NCI-H510A (cell line): Measurements from ENCODE around the gene VPS52.

ENCODE experiments used
- DNase-seq: peaks from one replicate; lab custom pipeline; 2025; lab: John Stamatoyannopoulos, UW

Gene VPS52, protein sequence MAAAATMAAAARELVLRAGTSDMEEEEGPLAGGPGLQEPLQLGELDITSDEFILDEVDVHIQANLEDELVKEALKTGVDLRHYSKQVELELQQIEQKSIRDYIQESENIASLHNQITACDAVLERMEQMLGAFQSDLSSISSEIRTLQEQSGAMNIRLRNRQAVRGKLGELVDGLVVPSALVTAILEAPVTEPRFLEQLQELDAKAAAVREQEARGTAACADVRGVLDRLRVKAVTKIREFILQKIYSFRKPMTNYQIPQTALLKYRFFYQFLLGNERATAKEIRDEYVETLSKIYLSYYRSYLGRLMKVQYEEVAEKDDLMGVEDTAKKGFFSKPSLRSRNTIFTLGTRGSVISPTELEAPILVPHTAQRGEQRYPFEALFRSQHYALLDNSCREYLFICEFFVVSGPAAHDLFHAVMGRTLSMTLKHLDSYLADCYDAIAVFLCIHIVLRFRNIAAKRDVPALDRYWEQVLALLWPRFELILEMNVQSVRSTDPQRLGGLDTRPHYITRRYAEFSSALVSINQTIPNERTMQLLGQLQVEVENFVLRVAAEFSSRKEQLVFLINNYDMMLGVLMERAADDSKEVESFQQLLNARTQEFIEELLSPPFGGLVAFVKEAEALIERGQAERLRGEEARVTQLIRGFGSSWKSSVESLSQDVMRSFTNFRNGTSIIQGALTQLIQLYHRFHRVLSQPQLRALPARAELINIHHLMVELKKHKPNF

DNA sequence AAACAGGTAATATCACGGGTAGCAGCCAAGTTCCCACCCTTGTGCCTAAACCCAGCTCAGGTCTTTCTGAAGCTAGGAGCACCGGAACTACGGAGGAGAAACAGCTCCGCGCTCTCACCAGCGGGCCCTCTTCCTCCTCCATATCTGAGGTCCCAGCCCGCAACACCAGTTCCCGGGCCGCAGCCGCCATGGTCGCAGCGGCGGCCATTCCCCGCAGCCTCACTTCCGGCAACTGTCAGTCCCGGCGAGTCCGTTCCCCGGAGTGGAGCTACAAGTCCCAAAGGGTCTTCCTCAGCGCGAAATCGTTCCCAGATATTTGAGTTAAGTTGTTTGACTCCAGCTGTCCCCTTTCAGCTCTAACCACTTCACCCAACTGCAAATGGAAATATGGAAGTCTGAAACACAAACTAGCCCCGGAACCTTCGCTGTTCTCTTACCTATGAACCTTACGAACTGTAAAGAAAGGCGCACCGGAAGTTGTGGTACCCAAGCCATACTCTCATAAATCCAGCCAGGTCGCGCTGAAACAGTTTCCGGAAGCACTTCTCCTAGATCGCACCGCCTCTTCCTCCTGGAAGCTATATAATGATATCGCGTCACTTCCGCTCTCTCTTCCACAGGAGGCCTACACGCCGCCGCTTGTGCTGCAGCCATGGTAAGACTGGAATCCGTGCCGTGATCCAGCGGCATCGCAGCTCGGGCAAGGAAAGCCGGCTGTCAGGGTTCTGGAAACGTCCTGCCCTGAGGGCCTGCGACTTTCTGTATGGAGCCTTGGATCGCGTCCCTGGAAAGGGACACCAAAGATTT lies at the start of gene VPS52, which contains the start of gene RPS18:
TSS of gene VPS52 (minus strand) at position 409 of the 807 bp plus-strand sequence. CDS start at position 208, 201 bp downstream.
TSS of gene RPS18 (plus strand) at position 608 of the 807 bp plus-strand sequence. CDS start at position 653, 45 bp downstream.
- peak; percentile 97 for DNase-seq

DNA sequence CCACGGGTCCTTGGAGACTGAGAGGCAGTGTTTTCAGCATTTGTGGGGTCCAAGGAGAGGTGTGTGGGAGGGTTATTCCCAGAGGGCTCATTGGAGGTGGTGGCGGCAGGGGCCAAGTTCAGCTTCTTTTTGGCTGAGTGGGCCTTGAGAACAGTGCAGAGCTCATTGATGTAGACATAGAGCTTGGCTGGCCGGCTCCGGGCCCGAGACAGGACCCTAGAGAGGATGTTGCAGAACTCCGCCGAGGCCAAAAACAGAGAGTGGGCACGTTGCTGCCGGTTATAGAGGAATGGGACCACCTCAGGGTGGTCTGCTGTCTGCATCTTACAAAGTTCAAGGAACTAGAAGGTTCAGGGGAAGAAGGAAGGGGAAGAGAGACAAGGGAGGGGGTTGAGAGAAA lies 49.6 kb upstream of the VPS52 start:
- DNase-seq: no peak

DNA sequence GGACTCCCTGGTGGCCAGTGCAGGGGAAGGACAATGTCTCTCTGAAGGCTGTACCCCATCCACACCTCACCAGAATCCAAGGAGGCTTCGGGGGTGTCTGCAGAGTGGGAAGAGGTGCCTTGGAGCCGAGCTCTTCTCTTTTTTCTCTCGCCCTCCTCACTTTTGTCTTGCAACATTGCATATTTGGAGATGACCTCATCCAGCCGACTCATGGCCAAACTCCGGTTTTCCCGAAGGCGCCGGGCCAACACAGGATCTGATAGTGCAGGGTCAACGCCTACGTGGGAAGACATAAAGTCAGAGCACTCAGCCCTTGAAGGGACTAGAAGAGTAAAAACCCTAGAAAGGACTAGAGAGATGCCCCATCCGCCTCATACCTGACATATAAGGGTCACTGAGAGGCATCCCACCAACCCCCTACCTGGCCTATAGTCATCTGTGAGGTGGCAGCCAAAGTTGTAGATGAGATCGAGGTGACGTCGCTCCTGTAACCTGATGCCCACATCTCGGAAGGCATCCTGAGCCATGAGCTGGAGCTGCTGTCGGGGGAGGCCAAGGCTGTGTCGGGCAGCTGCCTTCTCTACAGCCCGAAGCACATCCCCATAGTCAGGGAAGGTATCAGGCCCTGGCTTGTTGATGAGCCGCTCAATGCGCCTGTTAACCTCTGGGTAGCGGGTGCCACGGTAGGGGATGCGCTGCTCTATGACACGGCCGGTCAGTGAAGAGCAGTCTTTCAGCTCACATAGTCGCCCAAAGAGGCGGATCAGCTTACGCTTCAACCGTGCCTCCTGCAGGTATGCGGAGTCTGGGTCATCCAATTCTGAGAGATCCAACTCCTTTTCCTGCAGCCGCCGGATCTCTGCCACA lies 48.9 kb upstream of the VPS52 start:
- peak; percentile 44 for DNase-seq

DNA sequence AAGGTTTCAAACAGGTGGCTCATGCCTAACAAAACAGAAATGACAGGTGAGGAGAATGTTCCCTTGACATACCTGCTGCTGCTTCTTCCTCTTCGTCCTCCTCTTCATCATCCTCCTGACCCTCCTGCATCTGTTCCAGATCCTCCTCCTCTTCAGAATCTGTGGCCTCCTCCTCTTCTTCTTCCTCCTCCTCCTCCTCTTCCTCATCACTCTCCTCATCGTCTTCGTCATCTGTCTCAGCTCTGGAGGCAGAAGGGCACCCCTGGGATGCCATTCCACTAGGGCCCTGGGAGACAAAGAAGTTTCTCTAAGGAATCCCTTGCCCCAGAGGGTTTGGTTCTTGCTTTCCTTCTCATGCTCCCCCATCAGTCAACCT lies 48.3 kb upstream of the VPS52 start:
- DNase-seq: no peak

DNA sequence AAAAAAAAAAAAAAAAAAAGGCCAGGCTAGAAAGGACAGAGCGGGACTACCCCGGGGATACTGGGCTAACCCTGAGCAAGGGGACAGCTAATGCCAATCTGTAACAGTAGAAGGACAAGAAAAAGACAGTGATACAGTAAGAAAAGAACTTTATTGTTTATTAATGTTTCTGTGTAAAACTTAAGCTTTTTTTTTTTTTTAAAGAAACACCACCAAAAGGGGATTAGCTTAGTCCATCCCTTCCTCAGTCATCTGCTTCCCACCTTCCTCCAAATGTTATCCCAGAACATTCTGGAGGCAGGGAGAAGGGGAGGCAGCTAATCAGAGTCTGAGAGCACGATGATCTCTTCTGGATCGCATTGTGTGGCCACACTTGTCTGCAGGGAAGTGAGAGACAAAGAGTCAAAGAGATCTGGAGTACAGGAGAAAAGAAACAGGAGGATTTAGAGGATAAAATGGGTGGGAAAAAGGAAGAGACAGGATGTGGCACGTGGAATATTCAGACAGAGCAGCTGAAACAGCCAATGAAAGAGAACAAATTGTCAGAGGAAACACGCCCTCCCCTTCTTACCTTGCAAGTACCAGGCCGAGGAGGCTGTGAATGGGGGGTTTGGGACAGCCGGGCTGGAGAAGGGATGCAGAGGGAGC lies 46.9 kb upstream of the VPS52 start:
- no peak for DNase-seq

DNA sequence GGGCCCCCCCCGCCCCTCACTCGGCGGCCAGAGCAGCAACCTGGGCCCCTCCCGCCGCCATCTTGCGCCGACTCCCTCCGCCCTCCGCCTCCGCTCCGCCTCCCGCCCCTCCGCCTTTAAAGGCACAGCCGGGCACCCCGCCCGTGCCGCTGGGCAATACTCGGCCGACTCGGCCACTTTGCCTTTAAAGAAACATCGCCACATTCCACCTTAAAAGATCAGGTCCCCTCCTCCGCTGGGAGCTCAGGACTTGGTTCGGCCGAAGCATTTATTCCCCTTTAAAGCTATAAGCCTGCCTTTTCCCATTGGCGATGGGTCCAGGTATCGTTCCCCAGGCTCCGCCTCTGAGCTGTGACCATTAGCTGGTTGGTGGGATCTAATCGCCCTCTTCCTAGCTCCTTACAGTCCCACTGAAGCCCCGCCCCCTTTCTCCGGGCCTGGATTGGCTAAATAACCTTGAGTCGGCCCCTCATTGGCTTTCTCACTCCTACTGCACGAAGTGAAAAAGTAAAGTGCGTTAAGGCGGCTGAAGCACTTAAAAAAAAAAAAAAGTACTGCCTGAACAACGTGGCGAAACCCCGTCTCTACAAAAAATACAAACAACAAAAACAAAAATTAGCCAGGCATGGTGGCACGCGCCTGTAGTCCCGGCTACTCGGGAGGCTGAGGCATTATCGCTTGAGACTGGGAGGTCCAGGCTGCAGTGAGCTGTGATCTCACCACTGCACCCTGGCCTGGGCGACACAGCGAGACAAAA lies 46.2 kb upstream of the VPS52 start, which contains the start of gene ZBTB22:
TSS of gene ZBTB22 (minus strand) at position 76 of the 757 bp plus-strand sequence. CDS start 828 bp downstream, outside the sequence.
- DNase-seq: peak; percentile 99

DNA sequence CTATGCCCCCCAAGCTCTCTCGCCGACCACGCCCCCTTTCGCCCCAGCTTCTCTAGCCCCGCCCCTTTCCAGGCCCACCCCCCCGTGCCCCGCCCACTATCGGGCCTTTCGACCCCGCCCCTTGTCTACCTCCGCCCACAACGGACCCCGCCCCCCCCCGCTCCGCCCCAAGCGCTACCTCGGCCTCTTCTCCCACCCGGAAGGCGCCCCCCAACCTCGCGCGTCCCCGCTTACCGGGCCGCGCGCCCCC lies 45.7 kb upstream of the VPS52 start:
- peak; percentile 53 for DNase-seq

DNA sequence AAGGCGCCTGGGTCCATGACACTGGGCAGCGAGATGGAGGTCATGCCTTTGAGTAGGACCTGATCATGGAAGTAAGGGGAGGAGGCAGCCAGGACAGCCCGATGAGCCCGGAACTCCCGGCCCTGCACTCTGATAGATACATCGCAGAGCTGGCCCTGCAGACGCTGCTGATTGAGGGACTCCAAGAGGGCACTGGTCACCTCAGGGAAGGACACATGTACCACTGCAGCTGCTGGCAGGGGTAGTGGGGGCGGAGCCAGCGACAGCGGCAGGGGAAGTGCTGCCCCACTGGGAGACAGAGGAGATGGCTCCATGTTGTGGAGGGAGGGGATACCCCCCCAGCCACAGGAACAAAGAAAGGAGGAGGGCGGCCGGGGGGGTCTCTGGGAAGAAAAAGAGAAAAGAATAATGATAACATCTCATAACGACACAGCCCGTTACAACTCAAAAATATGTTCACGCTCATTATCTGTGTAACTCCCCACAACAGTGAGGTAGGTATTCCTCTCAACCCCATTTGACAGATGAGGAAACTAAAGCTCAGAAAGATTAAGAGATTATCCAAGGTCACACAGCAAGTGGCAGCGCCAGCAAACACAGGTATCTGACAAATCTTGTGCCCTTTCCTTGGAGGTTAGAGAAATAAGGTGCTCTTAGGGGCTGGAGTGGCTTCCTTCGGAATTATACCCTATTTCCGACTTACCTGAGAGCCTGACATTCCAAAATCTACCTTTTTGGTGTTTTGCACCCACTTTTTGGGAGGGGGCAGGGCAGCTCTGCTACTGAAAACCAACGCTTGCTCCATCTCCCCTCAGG lies 45.1 kb upstream of the VPS52 start:
- DNase-seq: no peak

DNA sequence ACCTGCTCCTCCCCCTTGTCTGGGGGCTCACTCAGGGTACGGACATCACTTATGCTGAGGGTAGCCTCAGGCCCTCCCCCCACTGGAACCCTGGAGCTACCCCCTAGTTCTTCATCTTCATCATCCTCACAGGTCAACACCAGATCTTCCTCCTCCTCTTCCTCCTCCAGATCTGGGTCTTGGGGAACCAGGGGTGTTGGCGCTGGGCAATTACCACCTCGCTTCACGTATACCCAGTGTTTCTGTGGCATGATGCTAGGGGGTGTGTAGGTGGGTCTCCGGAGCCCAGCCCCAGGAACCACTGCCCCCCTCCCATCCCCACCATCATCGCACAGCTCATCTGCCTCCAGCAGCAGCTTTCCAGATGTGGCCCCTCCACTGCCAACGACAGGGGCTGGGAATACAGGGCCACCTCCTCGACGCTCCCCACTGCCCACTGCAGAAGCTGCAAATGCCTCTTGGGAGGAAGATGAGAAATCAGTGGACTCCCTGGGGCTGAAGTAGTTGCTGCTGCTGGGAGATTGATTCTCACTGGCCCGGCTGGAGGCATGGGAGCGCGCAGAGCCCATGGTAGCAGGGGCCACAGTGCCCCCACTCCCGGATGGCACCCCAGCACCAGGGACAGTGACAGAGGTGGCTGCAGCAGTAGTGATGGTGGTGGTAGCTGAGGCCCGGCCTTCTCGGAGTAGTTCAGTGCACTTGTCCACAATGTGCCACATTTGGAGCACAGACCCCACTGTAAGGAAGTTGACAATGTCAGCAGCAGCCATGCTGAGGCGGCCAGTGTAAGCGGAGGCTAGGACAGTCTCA lies 44.3 kb upstream of the VPS52 start:
- no peak for DNase-seq

DNA sequence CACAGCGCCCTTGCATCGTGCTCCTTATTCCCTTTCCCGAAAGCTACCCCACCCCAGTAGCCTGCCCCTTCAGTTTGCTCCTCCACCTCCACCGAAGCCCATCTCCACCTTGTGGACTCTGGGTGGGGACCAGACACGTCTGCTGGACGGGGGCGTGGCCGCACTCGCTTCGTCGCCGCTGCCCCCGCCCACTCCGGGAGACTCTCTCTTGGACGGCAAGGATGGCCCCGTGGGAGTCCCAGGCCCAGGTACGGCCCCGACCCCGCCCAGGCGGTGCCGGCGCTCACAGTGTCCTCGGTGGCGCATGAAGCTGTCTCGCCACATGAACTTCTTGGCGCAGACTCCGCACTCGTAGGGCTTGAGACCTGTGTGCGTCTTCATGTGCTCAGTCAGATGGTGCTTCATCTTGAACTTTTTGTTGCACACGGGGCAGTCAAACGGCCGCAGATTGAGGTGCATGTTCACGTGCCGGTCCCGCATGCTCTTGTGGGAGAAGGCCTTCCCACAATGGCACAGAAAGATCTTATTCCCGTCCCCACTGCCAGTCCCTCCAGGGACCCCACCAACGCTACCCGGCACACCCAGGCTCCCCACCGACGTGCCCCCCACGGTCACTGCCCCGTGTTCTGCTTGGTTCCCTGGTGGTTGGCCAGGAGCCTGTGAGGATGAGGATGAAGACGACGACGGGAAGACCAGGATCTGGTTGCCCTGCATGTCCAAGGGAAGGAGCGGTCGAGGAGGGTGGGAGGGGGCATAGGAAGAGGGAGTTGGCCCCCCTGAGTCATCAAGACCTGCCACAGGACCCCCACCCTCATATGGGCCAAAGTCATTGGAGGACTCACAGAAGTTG lies 43.5 kb upstream of the VPS52 start:
- DNase-seq: no peak

DNA sequence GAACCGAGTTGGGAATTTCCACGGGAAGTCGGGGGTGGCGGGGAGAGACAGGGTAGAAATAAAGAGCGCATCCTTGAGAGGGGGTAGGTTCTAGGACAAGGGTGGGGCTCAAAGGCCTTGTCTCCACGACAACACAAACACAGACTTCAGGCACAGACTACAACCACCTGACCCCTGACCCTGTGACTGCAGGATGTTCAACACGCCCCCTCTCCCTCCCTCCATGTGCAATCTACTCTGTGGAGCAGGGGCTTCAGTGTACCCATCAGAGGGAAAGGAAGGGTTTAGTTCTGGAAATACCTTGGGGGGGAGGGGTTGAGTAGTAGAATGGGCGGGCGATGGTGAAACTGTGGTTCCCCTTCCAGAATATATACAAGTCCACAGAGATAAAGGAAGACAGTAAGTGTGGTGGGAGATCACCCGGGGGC lies 42.9 kb upstream of the VPS52 start:
- peak; percentile 32 for DNase-seq

DNA sequence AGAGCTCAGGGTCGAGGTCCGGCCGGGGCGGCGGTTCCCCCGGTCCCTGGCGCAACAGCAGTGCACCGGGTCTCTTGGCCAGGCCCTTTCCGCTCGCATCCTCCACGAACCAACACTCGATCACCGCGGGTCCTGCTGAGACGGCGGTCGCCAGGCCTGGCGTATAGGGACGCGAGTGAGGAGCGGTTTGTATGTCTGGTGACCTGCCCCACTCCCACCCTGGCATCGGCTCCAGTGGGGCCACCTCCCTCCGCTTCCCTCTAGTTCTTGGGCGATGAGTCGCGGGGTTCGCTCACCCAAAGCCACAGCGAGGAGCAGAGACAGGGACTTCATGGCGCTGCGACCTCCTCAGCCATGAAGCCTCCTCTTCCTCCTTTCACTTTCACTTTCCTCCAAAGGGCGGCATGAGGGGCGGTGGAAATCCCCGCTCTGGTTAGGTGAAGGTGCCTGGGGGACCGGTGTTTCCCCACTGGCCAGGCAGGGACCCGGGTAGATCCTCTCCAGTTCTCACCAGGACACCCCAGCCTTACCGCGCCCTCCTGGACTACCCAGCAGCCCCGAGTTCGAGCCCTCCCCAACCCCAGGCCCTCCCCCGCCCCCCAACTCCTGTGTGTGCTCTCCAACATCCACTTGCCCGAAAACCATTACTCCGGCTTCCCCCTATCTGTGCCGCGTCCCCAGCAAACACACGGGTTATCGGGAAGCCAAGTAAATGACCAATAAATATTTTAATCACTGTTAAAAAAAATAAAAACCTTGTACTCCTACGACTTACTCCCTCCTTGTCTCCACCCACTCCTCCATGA lies 42.2 kb upstream of the VPS52 start, which contains the start of gene TAPBP:
TSS of gene TAPBP (minus strand) at position 370 of the 806 bp plus-strand sequence. CDS start at position 333, 37 bp downstream.
- no peak for DNase-seq

DNA sequence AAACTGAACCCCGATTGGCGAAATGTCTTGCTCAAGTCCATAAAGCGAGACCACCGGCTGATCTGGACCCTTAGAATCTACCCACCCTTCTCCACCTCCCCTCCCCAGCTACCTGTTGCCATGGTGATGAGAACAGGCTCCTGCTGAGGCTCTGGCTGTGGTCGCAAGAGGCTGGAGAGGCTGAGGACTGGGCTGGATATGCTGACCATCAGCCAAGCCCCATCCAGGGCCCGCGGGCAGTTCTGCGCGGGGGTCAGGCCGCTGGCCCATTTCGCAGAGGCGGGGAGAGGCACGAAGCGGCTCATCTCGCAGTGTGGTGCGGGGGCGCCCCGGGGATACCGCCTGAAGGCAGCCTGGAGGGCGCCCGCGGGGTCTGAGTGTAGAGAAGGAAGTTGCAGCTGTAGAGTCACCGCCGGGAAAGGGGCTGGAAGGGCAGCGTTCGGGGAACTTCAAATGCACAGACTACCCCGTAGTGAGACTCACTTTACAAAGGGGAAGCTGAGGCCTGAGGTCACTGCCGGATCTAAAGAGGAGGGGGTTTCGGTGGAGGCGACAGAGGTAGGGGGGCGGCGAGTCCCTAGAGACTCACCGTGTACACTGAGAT lies 41.5 kb upstream of the VPS52 start:
- DNase-seq: peak; percentile 27

DNA sequence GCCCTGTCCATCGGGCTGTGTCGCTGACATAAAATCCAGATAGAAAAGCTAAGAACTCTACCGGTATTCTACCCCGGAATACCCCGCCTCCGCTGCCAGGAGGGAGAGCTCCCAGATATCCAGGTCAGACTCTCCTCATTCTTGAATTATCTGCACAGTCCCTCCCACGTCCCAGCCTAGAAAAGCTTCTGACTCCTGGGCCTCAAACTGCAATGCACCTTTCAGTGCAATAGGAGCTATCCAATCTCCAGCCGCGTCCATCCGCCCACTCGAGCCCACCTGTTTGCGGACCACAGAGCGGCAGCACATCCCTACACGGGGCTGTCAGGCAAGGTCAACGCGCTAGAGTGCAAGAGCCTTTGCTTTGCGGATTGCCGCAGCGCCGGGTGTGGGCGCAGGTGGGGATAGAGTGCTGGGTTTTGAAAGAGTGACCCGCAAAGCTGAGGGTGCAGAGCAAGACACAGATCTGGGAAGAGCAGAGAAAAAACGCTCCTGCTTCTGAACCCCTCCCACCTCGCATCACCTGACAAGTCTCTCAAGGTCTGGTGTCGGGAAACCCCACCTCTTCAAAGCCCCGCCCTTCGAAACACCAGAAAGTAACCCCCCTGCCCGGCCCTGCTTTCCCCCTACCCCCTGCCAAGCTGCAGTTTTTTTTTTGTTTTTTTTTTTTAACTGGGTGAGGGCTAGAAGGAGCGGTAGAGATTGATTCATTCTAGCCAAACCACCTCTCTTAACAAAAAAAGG lies 40.9 kb upstream of the VPS52 start:
- peak; percentile 83 for DNase-seq

DNA sequence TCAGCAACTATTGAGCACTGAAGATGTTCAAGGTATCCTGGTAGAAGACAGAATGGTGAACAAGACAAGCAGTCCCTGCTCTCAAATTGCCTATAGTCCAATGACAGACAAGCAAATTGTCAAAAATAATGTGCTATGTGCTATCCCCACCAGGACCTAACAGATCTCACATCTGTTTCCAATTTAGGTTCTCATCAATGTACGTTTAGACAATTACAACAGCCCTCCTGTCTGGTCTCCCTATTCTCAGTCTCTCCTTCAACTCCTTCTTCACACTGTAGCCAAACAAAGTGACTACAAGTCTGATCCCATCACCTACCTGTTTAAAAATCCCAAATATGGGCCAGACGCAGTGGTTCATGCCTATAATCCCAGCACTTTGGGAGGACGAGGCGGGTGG lies 34.7 kb upstream of the VPS52 start:
- no peak for DNase-seq
